Aorta (tissue), 5 donors: Measurements from ENCODE around the gene HNRNPM. TPM values are rescaled to one million over a fixed set of nuclear protein-coding genes. Genes with fewer than 3 reads are reported as not detected.

Source experiments
- ATAC-seq: fragments of 200-7000 bp; cut with Tn5 transposase; one replicate; pipeline ENCODE4 v1.9.1; 2022; ENCODE audit warnings: moderate library complexity; ENCODE audit not compliant: low FRiP score
- DNase-seq, 2 donors: peaks; one replicate each; pipeline ENCODE4 v3.0.0-alpha.2; 2020
- H3K27ac ChIP-seq, 2 donors: one replicate each; pipeline ENCODE4 v1.5.1; 2013; ENCODE audit warnings: low read length in 2 of 2, mild to moderate bottlenecking in 2 of 2, moderate library complexity in 2 of 2, control low read depth in 1 of 2, inconsistent platforms in 1 of 2, low read depth in 1 of 2
- H3K27me3 ChIP-seq, 2 donors: one replicate each; pipeline ENCODE4 v1.6.1; 2013; ENCODE audit warnings: control low read depth in 1 of 2, low read length in 1 of 2, mild to moderate bottlenecking in 1 of 2, moderate library complexity in 1 of 2; ENCODE audit not compliant: insufficient read depth in 2 of 2, control insufficient read depth in 1 of 2
- H3K36me3 ChIP-seq, 2 donors: one replicate each; pipeline ENCODE4 v1.6.1; 2013; ENCODE audit warnings: control low read depth in 1 of 2, low read length in 1 of 2, mild to moderate bottlenecking in 1 of 2; ENCODE audit not compliant: insufficient read depth in 2 of 2, control insufficient read depth in 1 of 2
- H3K4me1 ChIP-seq, 2 donors: one replicate each; pipeline ENCODE4 v1.6.1; 2013; ENCODE audit warnings: low read length in 2 of 2, control low read depth in 1 of 2, mild to moderate bottlenecking in 1 of 2, moderate library complexity in 1 of 2; ENCODE audit not compliant: insufficient read depth in 2 of 2, control insufficient read depth in 1 of 2
- H3K4me3 ChIP-seq, 2 donors: one replicate each; pipeline ENCODE4 v1.5.1; 2013; ENCODE audit warnings: low read length in 2 of 2, control low read depth in 1 of 2, mild to moderate bottlenecking in 1 of 2
- H3K9me3 ChIP-seq: one replicate; pipeline ENCODE4 v1.6.1; 2013; ENCODE audit warnings: mild to moderate bottlenecking, low read length; ENCODE audit not compliant: control insufficient read depth
- WGBS, 2 donors: extraction: QIAGEN DNeasy Blood & Tissue Kit; methylation state at CpG; one replicate each; pipeline ENCODE4 v1.1.7; 2013; 5-methylcytosine and 5-hydroxymethylcytosine counted together
- intact Hi-C, 2 donors: fragments of 100-400 bp; cut with DNase I; formaldehyde crosslinking; loops; one replicate each; pipeline versions ENCODE4 v1.14.2 to v1.15.0; 2022
- polyA plus RNA-seq, 2 donors: library from polyadenylated mRNA; stranded (reverse); fragments of 200-250 nt; gene quantifications; one replicate each; pipeline ENCODE4 v1.2.3, GENCODE V29; 2013
- total RNA-seq, 2 donors: library from RNA; stranded (reverse); fragmentation: NEBNext Ultra II Directional; extraction: Animal tissue kit (Norgen Biotek cat#: 25700); gene quantifications; one replicate each; pipeline ENCODE4 v1.2.1, GENCODE V29; 2021
- donor health status: healthy with polysubstance abuse.
- donor health status: Bipolar disorder and iron deficiency.
- donor health status: DM: no; HTN: no; CAD: no.
- donor health status: DM: no; HTN: no; CAD: no.
- donor health status: DM: yes; HTN: yes; CAD: no.

The HNRNPM gene
- total and polyA plus RNA-seq, 4 donors = 106 to 148 (median 123) TPM

- DNase-seq (no peak), ATAC-seq (no peak)
- H3K4me1 ChIP-seq = no peaks in the 10 kb centered on the region
- H3K36me3 ChIP-seq = no peaks in the 10 kb centered on the region
- intact Hi-C loops = no loop called here
- 88 to 90% methylated on average over 7 of the region's 7 CpGs for WGBS, 2 donors
- no peaks in the 10 kb centered on the region for H3K27me3 ChIP-seq
- H3K4me3 ChIP-seq = no peak overlapping the region
- H3K27ac ChIP-seq = no peak overlapping the region
- H3K9me3 ChIP-seq = no peaks in the 10 kb centered on the region
These were observed 58.7 kb downstream of the HNRNPM start for GRCh38 chr19:8503510-8503909.

GRCh38 chr19:8504171-8504570 lies 59.4 kb downstream of the HNRNPM start:
- Histone ChIP-seq H3K4me1 (no peaks in the 10 kb centered on the region), H3K9me3 (no peaks in the 10 kb centered on the region), H3K27ac (no peak overlapping the region), H3K36me3 (no peaks in the 10 kb centered on the region), H3K27me3 (no peaks in the 10 kb centered on the region), H3K4me3 (no peak overlapping the region)
- WGBS, 2 donors = 90 to 94% methylated on average over 6 to 7 of the region's 7 CpGs
- DNase-seq (no peak), ATAC-seq (no peak)
- intact Hi-C loops = no loop called here

- Histone ChIP-seq H3K27ac (no peak overlapping the region), H3K4me3 (no peak overlapping the region), H3K9me3 (no peaks in the 10 kb centered on the region), H3K27me3 (no peaks in the 10 kb centered on the region), H3K36me3 (no peaks in the 10 kb centered on the region), H3K4me1 (no peaks in the 10 kb centered on the region)
- WGBS, 2 donors = 74 to 79% methylated on average over 6 of the region's 6 CpGs
- intact Hi-C loops = loop anchor here (5.0 kb wide), 2 partner anchors 93 to 153 kb away; partner anchors contain the start of gene MARCHF2 (in 2 of the 2)
- DNase-seq (no peak), ATAC-seq (no peak)
These were observed 60.1 kb downstream of the HNRNPM start for GRCh38 chr19:8504919-8505318.

GRCh38 chr19:8505680-8506401 lies 61.1 kb downstream of the HNRNPM start:
- Histone ChIP-seq H3K36me3 (no peaks in the 10 kb centered on the region), H3K9me3 (no peaks in the 10 kb centered on the region), H3K27ac (no peak overlapping the region), H3K4me1 (no peaks in the 10 kb centered on the region), H3K4me3 (peak overlapping the region; percentile 22 to 48), H3K27me3 (no peaks in the 10 kb centered on the region)
- WGBS, 2 donors = 1% methylated on average over 55 to 56 of the region's 56 CpGs
- ATAC-seq = peak; percentile 90
- DNase-seq = peak; percentile 84 to 93
- intact Hi-C loops = loop anchor here (2.0 to 5.0 kb wide), 3 partner anchors 94 to 154 kb away; partner anchors contain the start of gene MARCHF2 (in 2 of the 2)

GRCh38 chr19:8506402-8506957 lies 61.7 kb downstream of the HNRNPM start:
- Histone ChIP-seq H3K27ac (no peak overlapping the region), H3K4me1 (no peaks in the 10 kb centered on the region), H3K4me3 (peak overlapping the region in 1 of 2 donors; percentile 48), H3K36me3 (no peaks in the 10 kb centered on the region), H3K9me3 (no peaks in the 10 kb centered on the region), H3K27me3 (no peaks in the 10 kb centered on the region)
- intact Hi-C loops = loop anchor here (2.0 to 5.0 kb wide), 3 partner anchors 94 to 154 kb away; partner anchors contain the start of gene MARCHF2 (in 2 of the 2)
- DNase-seq (no peak), ATAC-seq (no peak)
- 16 to 20% methylated on average over 18 of the region's 18 CpGs for WGBS, 2 donors

GRCh38 chr19:8510589-8511115 lies 65.9 kb downstream of the HNRNPM start:
- Histone ChIP-seq H3K36me3 (no peaks in the 10 kb centered on the region), H3K9me3 (no peaks in the 10 kb centered on the region), H3K27ac (no peak overlapping the region), H3K4me3 (no peak overlapping the region), H3K4me1 (no peaks in the 10 kb centered on the region), H3K27me3 (no peaks in the 10 kb centered on the region)
- intact Hi-C loops = no loop called here
- ATAC-seq (no peak), DNase-seq (no peak)
- WGBS, 2 donors = 74 to 86% methylated on average over 18 to 52 of the region's 52 CpGs

- Histone ChIP-seq H3K27ac (no peak overlapping the region), H3K36me3 (no peaks in the 10 kb centered on the region), H3K4me3 (no peak overlapping the region), H3K9me3 (no peaks in the 10 kb centered on the region), H3K4me1 (no peaks in the 10 kb centered on the region), H3K27me3 (no peaks in the 10 kb centered on the region)
- no peak for ATAC-seq
- WGBS, 2 donors = 58 to 59% methylated on average over 37 to 45 of the region's 45 CpGs
- no peak for DNase-seq
- intact Hi-C loops = no loop called here
These were observed 66.9 kb downstream of the HNRNPM start for GRCh38 chr19:8511573-8512101.

GRCh38 chr19:8512115-8512967 lies 67.6 kb downstream of the HNRNPM start:
- Histone ChIP-seq H3K4me1 (no peaks in the 10 kb centered on the region), H3K36me3 (no peaks in the 10 kb centered on the region), H3K27me3 (no peaks in the 10 kb centered on the region), H3K27ac (no peak overlapping the region), H3K4me3 (no peak overlapping the region), H3K9me3 (no peaks in the 10 kb centered on the region)
- 77 to 78% methylated on average over 22 of the region's 22 CpGs for WGBS, 2 donors
- DNase-seq (no peak), ATAC-seq (no peak)
- intact Hi-C loops = no loop called here
